Endothelial cell of umbilical vein (primary cell): ENCODE measurements around the gene ACLY. TPM values are rescaled to one million over a fixed set of nuclear protein-coding genes. Genes with fewer than 3 reads are reported as not detected.

Source experiments
- BruUV-seq: library from RNA; stranded (reverse); fragments of 400-500 nt; replicated peaks from 2 replicates; lab custom pipeline; 2021; lab: Mats Ljungman, UMichigan
- CTCF ChIA-PET: fragments of 300-600, 350-600 bp; sonication (Branson Sonifier 250); formaldehyde crosslinking; loops from one replicate; lab custom pipeline; 2021; ENCODE audit warnings: antibody characterized with exemption, inconsistent platforms; lab: Charles Lee
- POLR2A ChIA-PET: fragments of 300-600, 350-600 bp; sonication (Branson Sonifier 250); formaldehyde crosslinking; loops from one replicate; lab custom pipeline; 2021; ENCODE audit warnings: antibody characterized with exemption, inconsistent platforms; lab: Charles Lee
- DNase-seq: peaks from one replicate; pipeline ENCODE4 v3.0.0-alpha.2; 2011; ENCODE audit warnings: low read depth, low spot score
- FAIRE-seq: peaks from 2 replicates; lab custom pipeline; 2011; peaks lifted over from hg19 to GRCh38; lab: Jason Lieb, UNC
- H2AFZ ChIP-seq: 2 replicates; pipeline ENCODE4 v1.6.0; 2012; ENCODE audit warnings: low read depth, low read length, control low read depth, inconsistent platforms
- H3K27ac ChIP-seq: 2 replicates; pipeline ENCODE4 v1.5.1; 2011; ENCODE audit warnings: low read depth, mild to moderate bottlenecking, control low read depth, low read length, moderate library complexity; ENCODE audit not compliant: insufficient read depth
- H3K27me3 ChIP-seq, 2 experiments: 2 replicates each; pipeline versions ENCODE4 v1.6.0 to v1.6.1; 2011; ENCODE audit warnings: low read length in 2 of 2, mixed read lengths in 1 of 2; ENCODE audit not compliant: control insufficient read depth in 2 of 2, insufficient read depth in 2 of 2
- H3K36me3 ChIP-seq, 2 experiments: 2 replicates in 1 of 2; 3 replicates in 1 of 2; pipeline ENCODE4 v1.5.1; 2011; ENCODE audit warnings: low read length in 2 of 2, mild to moderate bottlenecking in 1 of 2, moderate library complexity in 1 of 2; ENCODE audit not compliant: control insufficient read depth in 2 of 2, insufficient read depth in 2 of 2; ENCODE audit errors: extremely low read depth in 1 of 2
- H3K4me1 ChIP-seq: 3 replicates; pipeline ENCODE4 v1.5.1; 2011; ENCODE audit warnings: mild to moderate bottlenecking, low read length; ENCODE audit not compliant: control insufficient read depth, insufficient read depth; ENCODE audit errors: extremely low read depth
- H3K4me2 ChIP-seq: 2 replicates; pipeline ENCODE4 v1.6.1; 2011; ENCODE audit warnings: low read length, control low read depth, mixed read lengths; ENCODE audit not compliant: insufficient read depth
- H3K4me3 ChIP-seq, 3 experiments: fragments of 200-600 bp in 1 of 3; sonication (generic), shearing (Covaris generic) in 1 of 3; replicated peaks in 1 of 3; 2 replicates each; pipeline ENCODE4 v1.5.1; 2011 to 2016; ENCODE audit warnings: control low read depth in 3 of 3, low read length in 3 of 3, mild to moderate bottlenecking in 2 of 3, inconsistent platforms in 1 of 3, low read depth in 1 of 3, moderate library complexity in 1 of 3; ENCODE audit not compliant: insufficient read depth in 1 of 3
- H3K79me2 ChIP-seq: 2 replicates; pipeline ENCODE4 v1.6.0; 2012; ENCODE audit warnings: low read length, inconsistent platforms; ENCODE audit not compliant: control insufficient read depth, insufficient read depth
- H3K9ac ChIP-seq: replicated peaks from 2 replicates; pipeline ENCODE3; 2011; ENCODE audit warnings: low read length, control low read depth; ENCODE audit not compliant: insufficient read depth; ENCODE audit errors: extremely low read depth
- H3K9me1 ChIP-seq: replicated peaks from 3 replicates; pipeline ENCODE4 v1.6.0; 2011; ENCODE audit warnings: mild to moderate bottlenecking, low read length; ENCODE audit not compliant: control insufficient read depth, insufficient read depth; ENCODE audit errors: extremely low read depth
- H3K9me3 ChIP-seq: replicated peaks from 2 replicates; pipeline ENCODE4 v1.5.1; 2012; ENCODE audit warnings: low read length, inconsistent platforms; ENCODE audit not compliant: control insufficient read depth, insufficient read depth
- H4K20me1 ChIP-seq: replicated peaks from 2 replicates; pipeline ENCODE3; 2011; ENCODE audit warnings: mild to moderate bottlenecking, low read length; ENCODE audit not compliant: control insufficient read depth, insufficient read depth; ENCODE audit errors: extremely low read depth
- EZH2 ChIP-seq: IDR thresholded peaks from 2 replicates; pipeline ENCODE4 v1.6.1; 2012; ENCODE audit warnings: borderline replicate concordance, low read depth, mild to moderate bottlenecking, moderate library complexity, low read length, inconsistent platforms; ENCODE audit not compliant: severe bottlenecking
- FOS ChIP-seq: IDR thresholded peaks from 2 replicates; pipeline ENCODE4 v1.6.1; 2011; ENCODE audit warnings: mild to moderate bottlenecking, low read length, moderate library complexity, borderline replicate concordance; ENCODE audit not compliant: insufficient read depth
- GATA2 ChIP-seq: IDR thresholded peaks from 2 replicates; pipeline ENCODE4 v1.7.0; 2011; ENCODE audit warnings: low read depth, mild to moderate bottlenecking, moderate library complexity, mixed read lengths, low read length; ENCODE audit not compliant: insufficient read length, insufficient read depth
- JUN ChIP-seq: IDR thresholded peaks from 2 replicates; pipeline ENCODE4 v1.6.1; 2011; ENCODE audit warnings: borderline replicate concordance, low read depth; ENCODE audit not compliant: insufficient read length, insufficient read depth
- MYC ChIP-seq: IDR thresholded peaks from one replicate; pipeline ENCODE4 v1.6.1; 2011; ENCODE audit warnings: mild to moderate bottlenecking, low read depth, low read length
- POLR2A ChIP-seq: IDR thresholded peaks from 2 replicates; pipeline ENCODE4 v1.6.1; 2012; ENCODE audit warnings: low read depth, mild to moderate bottlenecking, control low read depth, low read length
- POLR2AphosphoS5 ChIP-seq: IDR thresholded peaks from 2 replicates; pipeline ENCODE4 v1.6.1; 2012; ENCODE audit warnings: low read depth, mild to moderate bottlenecking, control low read depth, low read length, moderate library complexity; ENCODE audit not compliant: insufficient read depth
- dilution Hi-C: fragments of 300-500 bp; cut with MboI; formaldehyde crosslinking; loops from one replicate; pipeline ENCODE4 v1.15.0; 2019; ENCODE audit warnings: low sequenced_read_pairs; ENCODE audit not compliant: extremely low pct_ligation_motif_present
- intact Hi-C: fragments of 100-400 bp; cut with micrococcal nuclease; formaldehyde crosslinking; loops from one replicate; pipeline ENCODE4 v1.10.0; 2022
- polyA plus RNA-seq, 4 experiments: library from polyadenylated mRNA; depleted of rRNA in 3 of 4; stranded (reverse) in 3 of 4; unstranded in 1 of 4; fragments of >200 nt; gene quantifications; 2 replicates each; pipeline versions ENCODE4 v1.2.1 to v1.2.3, GENCODE V29; 2011 to 2012; ENCODE audit warnings: missing spikeins in 1 of 4
- total RNA-seq: library from RNA; stranded (reverse); gene quantifications from 2 replicates; pipeline ENCODE4 v1.2.3, GENCODE V29; 2021
- TF ChIP-seq, protein P1 (sequence below): IDR thresholded peaks from 2 replicates; pipeline ENCODE4 v1.6.1; 2011; ENCODE audit not compliant: insufficient read depth, insufficient read length
- TF ChIP-seq, protein P2 (sequence below), 2 donors: IDR thresholded peaks; 1 replicate in 1 of 2; 2 replicates in 1 of 2; pipeline ENCODE4 v1.5.1; 2011; ENCODE audit warnings: low read length in 2 of 2, mild to moderate bottlenecking in 2 of 2, moderate library complexity in 2 of 2, control low read depth in 1 of 2, inconsistent platforms in 1 of 2, low read depth in 1 of 2; ENCODE audit not compliant: insufficient read depth in 1 of 2; ENCODE audit errors: extremely low read depth in 1 of 2

The ACLY gene
- total and polyA plus RNA-seq, 2 donors (not counting 3 experiments of a cell fraction or from before 2014, with no cell fraction given), result 174 to 324 TPM

DNA sequence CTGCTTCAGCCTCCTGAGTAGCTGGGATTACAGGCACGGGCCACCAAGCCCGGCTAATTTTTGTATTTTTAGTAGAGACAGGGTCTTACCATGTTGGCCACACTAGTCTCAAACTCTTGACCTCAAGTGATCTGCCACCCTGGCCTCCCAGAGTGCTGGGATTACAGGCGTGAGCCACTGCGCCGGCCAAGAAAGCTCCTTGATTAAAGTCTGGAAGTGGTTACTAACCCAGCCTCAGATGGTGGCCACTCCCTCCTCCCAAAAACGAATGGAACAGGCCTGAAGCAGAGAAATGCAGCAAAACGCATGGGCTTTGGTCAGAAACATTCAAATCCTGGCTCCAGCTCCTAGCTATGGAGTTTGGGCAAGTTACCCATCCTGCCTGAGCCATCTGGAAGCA lies 94.7 kb downstream of the ACLY start:
- dilution Hi-C loops, result no loop called here
- intact Hi-C loops, result no loop called here

More for the DNA sequence above, 94.7 kb downstream of the ACLY start:
- Histone ChIP-seq H3K9me1 (no peaks in the 10 kb centered on the region), H3K9ac (no peak overlapping the region), H3K27ac (no peak overlapping the region), H3K36me3 (peaks cover 8 to 23% of the 10 kb centered on the region in 2 experiments), H3K9me3 (no peaks in the 10 kb centered on the region), H3K27me3 (no peaks in the 10 kb centered on the region), H4K20me1 (no peaks in the 10 kb centered on the region), H3K4me2 (no peak overlapping the region), H3K79me2 (no peaks in the 10 kb centered on the region), H2AFZ (no peak overlapping the region), H3K4me1 (no peaks in the 10 kb centered on the region), H3K4me3 (no peak overlapping the region)
- no peak for FAIRE-seq
- BruUV-seq, result no TSS peak
- CTCF ChIA-PET, result interaction anchor here (0.6 to 1.4 kb wide), 3 partner anchors 22 to 86 kb away, joined by 3 to 4 read pairs (median 3); partner anchors contain the start of gene KLHL11
- TF ChIP-seq JUN (no peak), FOS (no peak), MYC (no peak), POLR2AphosphoS5 (no peak), POLR2A (no peak), GATA2 (no peak), EZH2 (no peak)
- TF ChIP-seq, protein P1, sequence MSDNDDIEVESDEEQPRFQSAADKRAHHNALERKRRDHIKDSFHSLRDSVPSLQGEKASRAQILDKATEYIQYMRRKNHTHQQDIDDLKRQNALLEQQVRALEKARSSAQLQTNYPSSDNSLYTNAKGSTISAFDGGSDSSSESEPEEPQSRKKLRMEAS, result no peak
- TF ChIP-seq, protein P2, sequence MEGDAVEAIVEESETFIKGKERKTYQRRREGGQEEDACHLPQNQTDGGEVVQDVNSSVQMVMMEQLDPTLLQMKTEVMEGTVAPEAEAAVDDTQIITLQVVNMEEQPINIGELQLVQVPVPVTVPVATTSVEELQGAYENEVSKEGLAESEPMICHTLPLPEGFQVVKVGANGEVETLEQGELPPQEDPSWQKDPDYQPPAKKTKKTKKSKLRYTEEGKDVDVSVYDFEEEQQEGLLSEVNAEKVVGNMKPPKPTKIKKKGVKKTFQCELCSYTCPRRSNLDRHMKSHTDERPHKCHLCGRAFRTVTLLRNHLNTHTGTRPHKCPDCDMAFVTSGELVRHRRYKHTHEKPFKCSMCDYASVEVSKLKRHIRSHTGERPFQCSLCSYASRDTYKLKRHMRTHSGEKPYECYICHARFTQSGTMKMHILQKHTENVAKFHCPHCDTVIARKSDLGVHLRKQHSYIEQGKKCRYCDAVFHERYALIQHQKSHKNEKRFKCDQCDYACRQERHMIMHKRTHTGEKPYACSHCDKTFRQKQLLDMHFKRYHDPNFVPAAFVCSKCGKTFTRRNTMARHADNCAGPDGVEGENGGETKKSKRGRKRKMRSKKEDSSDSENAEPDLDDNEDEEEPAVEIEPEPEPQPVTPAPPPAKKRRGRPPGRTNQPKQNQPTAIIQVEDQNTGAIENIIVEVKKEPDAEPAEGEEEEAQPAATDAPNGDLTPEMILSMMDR (IDR thresholded peaks at IDR 0.05; ENCODE audit: extremely low read depth in 1 of 2, insufficient read depth in 1 of 2, low read depth in 1 of 2, low read length in 2 of 2), result no peak
- POLR2A ChIA-PET, result no interaction called here
- no peak for DNase-seq
